DMS153 treated with DMSO at 0.1 percent for 48 hours (cell line): Measurements from ENCODE around the gene KHNYN.
A peak's percentile ranks its signal among the peaks of the same experiment; 100 is the strongest.
"Not testable (repeated sequence)": the region's sequence is repeated elsewhere in the genome, so short reads cannot be mapped to it uniquely, and the experiment has no call there.

Source experiments
- DNase-seq: peaks from one replicate; lab custom pipeline; 2025; ENCODE audit not compliant: unreplicated experiment; lab: John Stamatoyannopoulos, UW

The KHNYN gene

DNA sequence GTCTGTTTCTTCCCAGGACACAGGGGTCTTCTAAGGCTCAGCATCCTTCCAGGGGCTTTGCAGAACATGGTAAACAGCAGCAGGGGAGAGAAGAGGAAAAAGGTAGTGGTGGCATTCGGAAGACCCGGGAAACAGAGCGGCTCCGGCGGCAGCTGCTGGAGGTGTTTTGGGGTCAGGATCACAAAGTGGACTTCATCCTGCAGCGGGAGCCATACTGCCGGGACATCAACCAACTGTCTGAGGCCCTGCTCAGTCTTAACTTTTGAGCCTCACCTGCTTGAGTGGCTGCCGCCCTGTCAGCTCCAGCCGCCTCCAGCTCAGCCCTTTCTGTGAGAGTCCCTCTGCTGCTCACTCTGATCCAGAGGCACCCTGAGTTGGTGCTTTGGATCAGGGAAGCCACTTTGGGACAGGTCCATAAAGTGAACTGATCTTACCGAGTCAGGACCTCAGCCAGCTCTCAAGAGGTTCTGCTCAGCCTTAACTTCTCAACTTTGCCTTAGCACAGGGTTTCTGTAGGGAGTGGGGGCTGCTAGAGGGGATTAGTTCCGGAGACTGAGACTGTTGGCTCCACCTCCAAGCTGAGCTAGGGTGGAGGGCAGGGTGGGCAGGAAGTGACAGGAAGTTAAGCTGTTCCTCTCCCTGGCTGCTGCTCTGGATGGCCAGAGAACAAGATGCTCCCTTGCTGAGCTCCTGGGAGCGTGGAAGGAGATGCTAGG, 7.4 kb downstream of the KHNYN start:
- DNase-seq = no peak

DNA sequence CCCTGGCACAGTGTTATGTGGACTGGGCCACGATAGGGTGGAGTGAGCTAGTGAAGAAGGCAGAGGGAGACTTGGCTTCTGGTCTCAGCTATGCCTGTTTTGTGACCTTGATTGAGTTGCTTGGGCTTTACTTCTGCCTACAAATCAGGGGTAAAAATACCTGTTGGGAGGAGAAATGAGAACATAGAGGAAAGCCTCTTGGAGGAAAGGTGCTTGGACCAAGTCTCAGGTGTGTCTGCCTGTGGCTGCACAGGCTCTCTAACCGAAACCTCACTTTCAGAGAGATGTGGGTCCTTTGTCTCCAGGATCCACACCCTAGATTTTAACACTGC, 7.9 kb downstream of the KHNYN start:
- DNase-seq = no peak

DNA sequence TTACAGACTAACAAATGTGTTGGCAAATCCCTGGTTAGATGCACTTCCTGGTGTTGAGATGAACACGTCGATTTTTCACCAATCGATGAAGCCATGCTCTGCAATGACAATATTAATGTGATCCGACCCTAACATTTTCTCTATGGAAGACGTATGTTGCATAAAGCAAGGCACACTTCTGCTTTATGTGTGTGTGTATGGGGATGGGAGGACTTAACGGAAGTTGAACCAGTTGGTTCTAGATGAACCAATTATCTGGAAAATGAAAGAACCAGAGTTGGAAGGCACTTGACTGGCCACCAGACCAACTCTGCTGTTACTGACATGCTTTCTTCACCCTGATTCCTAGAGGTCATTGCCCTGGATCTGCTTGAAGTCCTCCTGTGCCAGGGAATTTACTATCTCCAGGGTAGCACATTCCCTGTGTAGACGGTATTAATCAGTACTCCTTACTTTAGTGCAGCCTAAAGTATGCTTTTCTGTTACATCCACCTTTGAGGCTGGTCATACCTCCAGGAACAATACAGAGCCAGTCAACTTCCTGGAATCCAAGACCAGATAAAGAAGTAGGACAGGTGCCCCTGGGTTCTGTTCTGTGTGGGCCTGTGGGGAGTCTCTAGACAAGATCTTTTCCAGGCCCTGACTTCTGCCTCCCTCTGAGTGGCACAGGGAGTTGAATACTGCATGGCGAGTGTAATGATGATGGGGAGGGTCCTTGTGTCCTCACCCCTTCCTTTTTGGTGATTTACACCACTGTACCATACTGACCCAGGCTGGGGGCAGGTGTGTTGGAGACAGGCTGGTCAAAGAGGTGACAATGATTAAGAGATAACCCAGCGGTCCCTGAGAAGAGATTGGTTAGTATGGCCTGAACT, 8.7 kb downstream of the KHNYN start:
- DNase-seq = no peak

DNA sequence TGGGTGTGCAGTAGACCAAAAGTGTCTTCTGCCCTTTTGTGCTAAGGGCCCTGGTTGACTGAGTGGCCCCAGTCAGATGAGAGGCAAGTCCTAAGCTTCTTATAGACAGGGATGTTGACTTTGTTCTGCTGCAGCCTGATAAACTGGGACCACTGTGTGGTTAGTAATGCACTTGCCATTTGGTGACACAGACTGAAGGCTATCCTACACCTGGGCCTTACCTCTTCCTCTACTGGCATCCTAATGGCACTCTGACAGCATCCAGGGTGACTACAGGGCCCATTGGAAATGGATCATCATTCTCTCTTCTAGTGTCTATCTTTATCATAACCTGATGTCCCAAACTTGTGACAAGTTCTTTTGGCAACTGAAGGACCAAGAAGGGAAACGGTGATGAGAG, 9.5 kb downstream of the KHNYN start:
- no peak for DNase-seq

DNA sequence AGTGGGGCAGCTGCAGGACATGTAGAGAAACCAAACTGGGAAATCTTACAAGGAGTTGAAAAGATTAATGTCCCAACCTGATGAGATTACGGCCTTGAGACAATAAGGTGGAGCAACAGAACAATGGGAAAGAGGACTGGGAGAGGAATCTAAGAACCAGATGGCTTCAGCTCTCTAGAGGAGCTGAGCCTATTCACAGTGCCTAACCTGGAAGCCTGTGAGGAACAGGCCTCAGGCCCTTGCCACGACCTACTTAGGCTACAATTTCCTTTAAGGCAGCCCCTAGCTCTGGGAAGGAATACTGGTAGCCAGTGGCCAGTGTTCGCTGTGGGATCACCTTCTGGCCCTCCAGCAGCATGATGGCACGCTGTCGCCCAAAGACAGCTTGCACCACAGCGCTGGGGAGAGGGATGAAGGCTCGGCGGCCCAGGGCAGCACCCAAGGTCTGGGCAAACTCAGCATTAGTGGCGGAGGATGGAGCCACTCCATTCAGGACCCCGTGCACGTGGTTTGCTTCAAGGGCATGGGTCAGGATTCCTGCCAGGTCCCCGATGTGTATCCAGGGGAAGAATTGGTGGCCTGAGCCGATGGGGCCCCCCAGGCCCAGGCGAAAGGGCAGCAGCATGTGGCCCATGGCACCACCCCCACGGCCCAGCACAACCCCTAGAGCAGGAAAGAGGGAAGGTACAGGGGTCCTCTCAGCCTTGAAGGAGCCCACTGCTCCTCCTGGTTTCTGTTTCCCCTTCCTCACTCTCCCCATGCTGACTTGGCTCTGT, 10.3 kb downstream of the KHNYN start:
- no peak for DNase-seq

DNA sequence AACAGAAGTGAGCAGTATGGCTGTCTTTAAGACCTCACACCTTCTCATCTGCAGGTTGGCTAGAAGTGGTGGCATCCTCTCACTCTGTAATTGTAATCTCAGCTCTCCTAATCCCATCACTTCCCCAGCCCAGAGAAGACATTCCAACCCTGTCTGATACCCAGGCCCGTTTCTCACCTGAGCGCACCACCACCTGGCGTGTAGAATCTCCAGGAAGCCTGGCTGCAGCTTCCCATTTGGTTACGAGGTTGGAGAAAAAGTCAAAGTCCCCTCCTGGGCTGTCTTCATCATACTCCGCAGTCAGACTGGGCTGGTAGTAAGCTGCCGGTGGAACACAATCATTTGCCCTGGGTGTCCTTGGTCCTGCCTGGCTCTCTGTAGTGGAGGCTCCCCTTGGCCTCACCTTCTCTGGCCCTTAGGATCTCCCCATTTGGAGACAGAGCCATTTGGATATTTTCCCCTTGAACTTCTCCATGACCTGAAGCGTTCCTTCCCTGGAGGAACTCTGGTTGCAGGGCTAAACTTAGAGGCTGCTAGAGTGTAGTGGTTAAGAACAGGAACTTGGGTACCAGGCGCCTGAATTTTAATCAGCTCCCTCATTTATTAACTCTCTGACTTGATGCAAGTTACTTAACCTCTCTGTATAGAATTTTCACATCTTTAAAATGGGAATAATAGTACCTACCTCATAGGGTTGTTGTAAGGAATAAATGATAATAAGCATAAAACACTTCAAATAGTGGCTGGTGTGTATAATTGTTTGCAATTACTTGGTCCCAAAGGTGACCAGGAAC, 11.0 kb downstream of the KHNYN start:
- no peak for DNase-seq

DNA sequence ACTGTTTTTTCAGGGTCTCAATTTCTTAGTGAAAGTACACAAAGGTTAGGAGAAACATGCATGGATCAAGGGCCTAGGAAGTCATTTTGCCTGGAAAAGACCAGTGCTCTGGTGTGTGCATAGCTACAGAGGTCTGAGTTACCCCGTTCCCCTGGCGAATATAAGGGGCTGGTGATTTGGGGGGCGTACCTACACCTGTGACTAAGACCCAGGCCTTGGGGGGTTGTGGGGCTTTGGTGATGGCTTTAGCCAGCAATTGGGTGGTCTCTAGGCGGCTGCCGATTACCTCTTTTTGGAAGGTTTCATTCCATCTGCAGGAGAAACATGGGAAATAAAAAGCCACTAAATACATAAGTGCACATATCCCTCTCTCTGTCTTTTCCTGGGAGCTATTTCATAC, 11.7 kb downstream of the KHNYN start:
- no peak for DNase-seq

GRCh38 chr14:24441904-24442239, 12.1 kb downstream of the KHNYN start:
- no peak for DNase-seq

- peak; percentile 98 for DNase-seq
These were observed 12.7 kb downstream of the KHNYN start, which contains the start of gene SDR39U1 for GRCh38 chr14:24442240-24443052. Gene SDR39U1, minus strand, starts transcription at chr14:24442776. Its CDS starts 7 bp downstream, at chr14:24442769.

DNA sequence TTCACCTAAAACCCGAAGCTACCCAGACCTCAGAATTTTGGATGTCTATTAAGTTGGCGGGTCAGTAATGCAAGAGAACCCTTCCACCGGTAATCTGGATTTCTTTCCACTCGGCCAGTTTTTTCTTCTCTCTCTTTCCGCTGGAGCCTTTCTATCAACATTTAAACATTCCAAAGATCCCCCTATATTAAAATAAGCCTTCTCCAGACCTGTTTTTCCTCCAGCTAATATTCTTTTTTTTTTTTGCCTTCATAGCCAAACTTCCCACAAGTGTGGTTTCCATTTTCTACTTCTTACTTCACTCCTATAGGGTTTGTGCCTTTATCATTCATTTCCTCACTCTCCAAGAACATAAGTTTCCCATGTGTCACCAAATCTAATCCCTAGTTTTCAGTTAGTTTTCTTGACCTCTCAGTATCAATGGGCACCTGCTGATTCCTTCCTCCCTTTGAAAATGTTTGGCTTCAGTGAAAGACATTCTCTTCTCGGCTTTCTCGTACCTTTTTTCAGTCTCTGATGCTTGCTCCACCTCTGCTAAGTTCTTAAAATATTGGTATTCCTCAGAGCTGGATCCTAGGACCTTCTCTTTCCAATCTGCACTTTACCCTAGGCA, 13.4 kb downstream of the KHNYN start:
- DNase-seq = no peak

GRCh38 chr14:24450828-24451227, 21.1 kb downstream of the KHNYN start:
- not testable (repeated sequence) for DNase-seq

DNA sequence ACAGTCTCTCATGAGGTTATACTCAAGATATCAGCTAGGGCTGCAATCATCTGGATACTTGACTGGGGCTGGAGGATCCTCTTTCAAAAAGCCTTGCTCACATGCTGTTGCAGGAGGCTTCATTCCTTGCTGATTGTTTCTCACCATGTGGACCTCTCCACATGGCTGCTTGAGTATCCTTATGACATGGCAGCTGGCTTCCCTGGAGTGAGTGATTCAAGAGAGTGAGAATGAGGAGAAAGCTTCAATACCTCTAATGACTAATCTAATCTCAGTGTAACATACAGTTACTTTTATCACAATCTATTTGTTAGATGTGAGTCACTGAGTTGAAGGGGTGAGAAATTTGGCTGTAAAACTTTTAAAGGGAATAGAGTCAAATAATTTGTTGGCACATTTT, 27.2 kb downstream of the KHNYN start:
- no peak for DNase-seq

DNA sequence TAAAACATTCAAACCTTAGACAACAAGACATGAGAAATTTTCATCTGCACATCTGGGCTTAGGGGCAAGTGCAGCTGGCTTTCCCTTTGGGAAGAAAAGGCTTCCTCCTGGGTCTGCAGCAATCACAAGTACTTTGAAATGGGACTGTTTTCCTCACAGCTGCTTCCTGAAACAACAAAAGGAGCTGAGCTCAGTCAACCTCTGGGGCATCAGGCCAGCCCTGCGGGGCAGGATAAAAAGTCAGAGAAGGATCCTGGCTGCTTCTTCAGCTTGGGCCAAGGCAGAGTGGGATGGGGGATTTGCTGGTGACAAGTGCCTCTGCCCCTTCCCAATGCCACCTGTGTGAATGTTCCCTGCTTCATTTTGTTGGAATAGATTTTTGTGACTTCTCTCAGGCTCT, 29.0 kb downstream of the KHNYN start:
- no peak for DNase-seq

DNA sequence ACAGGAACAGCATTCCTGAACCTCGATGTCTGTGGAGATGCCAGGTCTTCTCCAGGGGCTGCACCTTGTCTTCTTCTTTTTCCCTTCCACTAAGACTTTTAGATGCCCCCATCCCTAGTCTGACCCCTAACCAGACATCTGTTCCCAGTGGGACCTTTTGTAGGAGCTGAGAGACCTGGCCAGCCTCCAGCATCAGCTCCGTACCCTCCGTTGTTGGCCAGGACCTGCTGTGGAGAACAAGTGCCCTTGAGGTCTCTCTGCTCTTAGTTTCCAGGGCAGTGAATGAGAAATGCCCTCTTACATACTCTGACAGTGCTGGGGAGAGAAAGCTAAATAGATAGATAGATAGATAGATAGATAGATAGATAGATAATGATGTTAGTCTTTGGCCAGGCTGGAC, 29.6 kb downstream of the KHNYN start:
- DNase-seq = no peak

DNA sequence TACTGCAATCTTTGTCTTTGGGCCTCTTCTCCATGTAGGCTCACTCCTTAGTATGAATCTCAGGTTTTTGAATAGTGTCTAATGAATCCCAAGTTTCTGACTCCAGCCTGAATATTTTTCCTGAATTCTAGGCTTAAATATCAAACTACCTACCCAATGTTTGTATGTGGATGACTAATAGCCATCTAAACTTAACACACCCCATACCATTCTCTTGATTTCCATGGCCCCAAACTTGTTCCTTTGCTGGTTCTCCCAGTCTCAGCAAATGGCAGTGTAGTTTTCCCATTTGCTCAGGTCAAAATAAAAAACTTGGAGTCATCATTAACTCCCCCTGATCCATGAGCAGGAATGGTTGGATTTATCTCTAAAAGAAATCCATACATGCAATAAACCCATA, 31.6 kb downstream of the KHNYN start:
- no peak for DNase-seq

DNA sequence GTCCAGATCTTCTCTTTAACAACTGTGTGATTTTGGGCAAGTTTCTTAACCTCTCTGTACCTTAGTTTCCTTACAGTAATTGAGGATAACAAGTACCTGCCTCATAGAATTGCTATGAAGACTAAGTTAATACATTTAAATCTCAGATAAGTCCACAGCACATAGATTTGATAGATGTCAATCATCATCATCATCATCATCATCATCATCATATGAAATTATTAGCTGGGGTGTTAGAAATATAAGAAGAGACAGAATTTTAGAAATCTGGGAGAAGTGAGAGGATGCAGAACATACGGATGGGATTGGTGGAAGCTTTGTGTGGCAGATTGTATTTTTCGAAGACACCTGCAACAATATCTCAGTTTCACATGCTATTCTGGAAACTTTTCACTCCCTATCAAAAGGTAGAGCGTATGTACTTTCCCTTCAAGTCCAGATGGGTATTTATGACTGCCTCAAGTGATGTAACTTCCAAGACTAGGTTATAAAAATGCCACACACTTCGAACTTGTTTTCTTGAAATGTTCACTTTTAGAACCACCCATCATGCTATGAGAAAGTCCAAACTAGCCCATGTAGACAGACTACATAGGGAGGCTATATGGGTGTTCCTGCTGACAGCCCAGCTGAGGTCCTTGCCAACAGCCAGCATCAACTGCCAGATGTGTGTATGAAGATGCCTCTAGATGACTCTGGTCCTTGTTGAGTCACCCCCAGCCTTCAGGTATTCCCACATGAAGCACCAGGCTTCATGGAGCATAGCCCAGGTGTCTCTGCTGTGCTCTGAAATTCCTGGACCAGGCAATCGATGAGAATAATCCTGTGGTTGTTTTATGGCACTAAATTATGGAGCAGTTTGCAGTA, 33.5 kb downstream of the KHNYN start:
- no peak for DNase-seq

DNA sequence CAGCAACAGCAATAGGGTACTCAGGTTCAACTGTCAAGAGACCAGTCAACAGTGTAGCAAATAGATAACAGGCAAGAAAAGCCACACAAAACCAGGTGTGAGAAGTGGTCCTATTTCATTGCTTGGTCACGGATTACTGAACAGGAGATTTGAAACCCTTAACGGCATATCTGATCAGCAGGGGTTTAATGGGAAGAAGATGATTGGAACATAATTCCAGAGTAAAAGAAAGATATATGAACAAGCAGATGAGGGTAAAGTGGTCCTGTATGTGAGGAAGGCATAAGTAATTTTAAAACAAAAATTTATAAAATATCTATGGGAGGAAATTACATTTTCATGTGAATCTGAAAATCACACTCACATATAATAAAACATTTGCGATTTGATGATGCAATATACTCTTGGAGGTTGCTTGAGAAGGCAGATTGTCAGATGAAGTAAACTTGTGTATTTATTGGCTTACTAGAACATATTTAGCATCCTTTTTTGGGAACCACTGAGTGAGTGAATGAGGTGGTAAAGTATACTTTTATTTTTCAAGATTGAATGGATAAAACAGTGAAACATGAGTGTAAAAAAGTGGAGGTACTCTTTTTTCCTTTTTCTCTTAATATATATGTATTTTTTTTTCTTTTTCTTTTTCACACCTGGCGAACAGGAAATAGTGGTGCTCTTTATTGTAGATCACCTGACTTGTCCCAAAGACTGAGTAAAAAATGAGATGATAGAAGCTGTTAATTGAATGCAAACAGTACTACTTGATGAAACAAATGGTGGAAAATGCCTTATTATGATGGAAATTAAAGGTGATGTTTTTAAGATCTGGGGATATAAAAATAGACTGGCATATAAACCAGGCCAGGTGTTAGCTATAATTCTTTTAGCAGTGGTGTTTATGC, 34.4 kb downstream of the KHNYN start:
- no peak for DNase-seq

- no peak for DNase-seq
These were observed 35.6 kb downstream of the KHNYN start for GRCh38 chr14:24465368-24465767.
